ENCODE data around the gene VAC14. TPM values are rescaled to one million over a fixed set of nuclear protein-coding genes. Genes with fewer than 3 reads are reported as not detected.

VAC14 gene
- total RNA-seq, 2 donors from 2014 or later = 26.5 to 27.7 TPM

DNA sequence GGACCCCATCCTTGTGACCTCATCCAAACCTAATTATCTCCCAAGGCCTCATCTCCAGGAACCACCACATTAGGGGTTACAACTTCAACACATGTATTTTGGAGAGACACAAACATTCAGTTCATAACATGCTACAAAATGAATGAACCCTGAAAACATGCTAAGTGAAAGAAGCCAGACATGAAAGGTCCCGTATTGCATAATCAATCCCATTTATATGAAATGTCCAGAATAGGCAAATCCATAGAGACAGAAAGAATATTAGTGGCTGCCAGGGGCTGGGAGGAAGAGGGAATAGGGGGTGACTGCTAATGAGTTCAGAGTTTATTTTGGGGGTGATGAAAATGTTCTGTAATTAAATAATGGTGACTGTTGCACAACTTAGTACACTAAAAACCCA, 158.3 kb downstream of the VAC14 start:
- no peaks in the 10 kb centered on the region for H3K36me3 ChIP-seq (replicated peaks in 1 of 2; ENCODE audit: insufficient read depth in 1 of 2, low read depth in 2 of 2)
- H3K27me3 ChIP-seq = no peaks in the 10 kb centered on the region
- no peak for DNase-seq
- H3K27ac ChIP-seq = no peak overlapping the region
- H3K9me3 ChIP-seq = no peaks in the 10 kb centered on the region
- TF ChIP-seq POLR2A (IDR thresholded peaks at IDR 0.05) = no peak
- TF ChIP-seq, protein P1, sequence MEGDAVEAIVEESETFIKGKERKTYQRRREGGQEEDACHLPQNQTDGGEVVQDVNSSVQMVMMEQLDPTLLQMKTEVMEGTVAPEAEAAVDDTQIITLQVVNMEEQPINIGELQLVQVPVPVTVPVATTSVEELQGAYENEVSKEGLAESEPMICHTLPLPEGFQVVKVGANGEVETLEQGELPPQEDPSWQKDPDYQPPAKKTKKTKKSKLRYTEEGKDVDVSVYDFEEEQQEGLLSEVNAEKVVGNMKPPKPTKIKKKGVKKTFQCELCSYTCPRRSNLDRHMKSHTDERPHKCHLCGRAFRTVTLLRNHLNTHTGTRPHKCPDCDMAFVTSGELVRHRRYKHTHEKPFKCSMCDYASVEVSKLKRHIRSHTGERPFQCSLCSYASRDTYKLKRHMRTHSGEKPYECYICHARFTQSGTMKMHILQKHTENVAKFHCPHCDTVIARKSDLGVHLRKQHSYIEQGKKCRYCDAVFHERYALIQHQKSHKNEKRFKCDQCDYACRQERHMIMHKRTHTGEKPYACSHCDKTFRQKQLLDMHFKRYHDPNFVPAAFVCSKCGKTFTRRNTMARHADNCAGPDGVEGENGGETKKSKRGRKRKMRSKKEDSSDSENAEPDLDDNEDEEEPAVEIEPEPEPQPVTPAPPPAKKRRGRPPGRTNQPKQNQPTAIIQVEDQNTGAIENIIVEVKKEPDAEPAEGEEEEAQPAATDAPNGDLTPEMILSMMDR (IDR thresholded peaks at IDR 0.05) = no peak
- H3K4me1 ChIP-seq = no peaks in the 10 kb centered on the region
- intact Hi-C loops (cut with DNase I) = no loop called here
- H3K4me3 ChIP-seq = no peak overlapping the region
- ATAC-seq = no peak
- WGBS, 2 donors = 75 to 96% methylated on average over 1 of the region's 1 CpG

DNA sequence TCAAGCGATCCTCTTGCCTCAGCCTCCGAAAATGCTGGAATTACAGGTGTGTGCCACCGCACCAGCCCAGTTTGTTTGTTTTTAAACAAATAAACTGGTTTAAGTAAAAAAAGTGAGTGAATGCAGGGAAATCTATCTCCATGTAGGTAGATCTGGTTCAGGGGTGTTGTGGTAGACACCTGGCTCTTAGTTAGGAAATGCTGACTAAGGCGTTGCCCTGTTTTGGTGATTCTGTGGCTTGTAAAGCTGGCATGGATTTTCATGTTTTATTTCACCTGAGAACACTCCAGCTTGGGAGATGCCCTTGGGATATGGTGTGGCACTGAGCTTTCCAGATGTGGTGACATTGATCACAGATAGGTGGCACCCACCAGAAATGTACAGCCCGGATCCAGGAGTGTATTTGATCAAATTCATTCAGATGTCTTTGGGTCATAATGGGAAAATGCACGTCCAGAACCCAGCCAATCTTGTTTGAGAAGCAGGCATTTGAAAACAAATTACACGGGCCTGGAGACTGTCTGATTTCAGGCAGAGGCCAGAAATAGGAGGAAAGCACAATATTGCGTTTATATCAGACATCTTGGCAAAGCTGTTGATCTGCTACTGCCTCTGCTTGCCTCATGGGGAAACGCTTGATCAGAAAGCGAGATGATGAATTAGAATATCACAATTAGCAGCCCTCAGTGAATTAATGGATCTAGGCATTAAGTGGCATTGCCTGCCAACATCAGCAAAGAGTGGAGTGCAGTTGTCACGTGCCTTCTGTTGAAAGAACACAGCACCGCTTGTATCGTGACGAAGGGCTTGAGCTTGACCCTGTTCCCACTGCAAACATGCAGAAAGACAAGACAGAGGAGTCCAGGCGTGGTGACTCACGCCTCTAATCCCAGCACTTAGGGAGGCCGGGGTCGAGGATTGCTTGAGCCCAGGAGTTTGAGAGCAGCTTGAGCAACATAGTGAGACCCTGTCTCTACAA, 161.9 kb downstream of the VAC14 start:
- intact Hi-C loops (cut with DNase I) = no loop called here
- Histone ChIP-seq H3K4me1 (no peaks in the 10 kb centered on the region), H3K9me3 (no peaks in the 10 kb centered on the region), H3K4me3 (no peak overlapping the region), H3K27me3 (no peaks in the 10 kb centered on the region), H3K27ac (no peak overlapping the region), H3K36me3 (replicated peaks in 1 of 2; ENCODE audit: insufficient read depth in 1 of 2, low read depth in 2 of 2) (no peaks in the 10 kb centered on the region)
- 66 to 68% methylated on average over 17 to 18 of the region's 18 CpGs for WGBS, 2 donors
- TF ChIP-seq, protein P1 (IDR thresholded peaks at IDR 0.05) = no peak
- TF ChIP-seq POLR2A (IDR thresholded peaks at IDR 0.05) = no peak
- DNase-seq = peak in 2 of 4 donors; percentile 31 to 55
- ATAC-seq = no peak

Other genes with a start within 250 kb of the VAC14 start
- gene IL34, start 154.6 kb downstream of the VAC14 start, total RNA-seq = 1 to 10 TPM in 1 of 2 donors, under 1 TPM in 1; 0.78 to 3.0 TPM
- 10 to 100 TPM in 1 of 2 donors, 1 to 10 TPM in 1; 8.8 to 23.4 TPM for gene MTSS2, start 115.1 kb downstream of the VAC14 start, total RNA-seq